ENCODE data around the gene TMEM259. TPM values are rescaled to one million over a fixed set of nuclear protein-coding genes. Genes with fewer than 3 reads are reported as not detected.

Gene TMEM259
- total RNA-seq, 2 experiments from 2014 or later = 388 to 390 TPM

DNA sequence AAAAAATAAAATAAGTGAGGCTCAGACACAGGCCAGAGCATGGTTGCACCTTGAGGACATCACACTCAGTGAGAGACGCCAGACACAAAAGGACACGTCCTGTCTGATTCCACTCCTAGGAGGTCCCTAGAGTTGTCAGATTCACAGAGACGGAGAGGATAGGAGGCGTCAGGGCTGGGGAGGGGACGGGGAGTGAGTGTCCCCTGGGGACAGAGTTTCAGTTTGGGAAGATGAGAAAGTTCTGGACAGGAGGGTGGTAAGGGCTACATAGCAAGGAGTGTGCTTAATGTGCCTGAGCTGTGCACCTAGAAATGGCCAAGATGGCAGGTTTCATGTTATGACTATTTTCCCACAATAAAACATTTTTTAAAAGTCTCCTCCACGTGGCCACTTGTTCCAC is 22.9 kb downstream of the TMEM259 start:
- Histone ChIP-seq H3K4me1 (ENCODE audit: insufficient read depth, low read length) (peaks cover 35% of the 10 kb centered on the region), H3K9me3 (ENCODE audit: control insufficient read depth in 1 of 2, insufficient read depth in 1 of 2, low read length in 2 of 2) (peaks cover 0 to 11% of the 10 kb centered on the region in 2 experiments), H3K36me3 (ENCODE audit: insufficient read depth, low read length) (peaks cover 9% of the 10 kb centered on the region), H3K27ac (ENCODE audit: low read depth in 1 of 2, low read length in 2 of 2) (no peak overlapping the region), H3K4me3 (ENCODE audit: low read length) (no peak overlapping the region), H3K27me3 (ENCODE audit: control insufficient read depth in 1 of 2, insufficient read depth in 2 of 2, low read length in 2 of 2) (peaks cover 30 to 48% of the 10 kb centered on the region in 2 experiments)
- ATAC-seq (ENCODE audit: poor library complexity) = no peak
- ChIA-PET CTCF (interaction anchor here (0.6 to 1.3 kb wide), 2 partner anchors 67 to 187 kb away, joined by 3 read pairs; no protein-coding TSS in a partner anchor), POLR2A (interaction anchor here (1.0 to 1.6 kb wide), 2 partner anchors 14 to 78 kb away, joined by 3 to 6 read pairs; partner anchors contain the start of gene WDR18)
- peaks cover 13% of the 10 kb centered on the region for H3K4me1 Mint-ChIP-seq (ENCODE audit: low read depth)
- H3K27ac Mint-ChIP-seq = no peak overlapping the region
- H3K9me3 Mint-ChIP-seq = no peaks in the 10 kb centered on the region
- peaks cover 31% of the 10 kb centered on the region for H3K27me3 Mint-ChIP-seq
- no peak overlapping the region for H3K4me3 Mint-ChIP-seq
- TF ChIP-seq, protein P1, sequence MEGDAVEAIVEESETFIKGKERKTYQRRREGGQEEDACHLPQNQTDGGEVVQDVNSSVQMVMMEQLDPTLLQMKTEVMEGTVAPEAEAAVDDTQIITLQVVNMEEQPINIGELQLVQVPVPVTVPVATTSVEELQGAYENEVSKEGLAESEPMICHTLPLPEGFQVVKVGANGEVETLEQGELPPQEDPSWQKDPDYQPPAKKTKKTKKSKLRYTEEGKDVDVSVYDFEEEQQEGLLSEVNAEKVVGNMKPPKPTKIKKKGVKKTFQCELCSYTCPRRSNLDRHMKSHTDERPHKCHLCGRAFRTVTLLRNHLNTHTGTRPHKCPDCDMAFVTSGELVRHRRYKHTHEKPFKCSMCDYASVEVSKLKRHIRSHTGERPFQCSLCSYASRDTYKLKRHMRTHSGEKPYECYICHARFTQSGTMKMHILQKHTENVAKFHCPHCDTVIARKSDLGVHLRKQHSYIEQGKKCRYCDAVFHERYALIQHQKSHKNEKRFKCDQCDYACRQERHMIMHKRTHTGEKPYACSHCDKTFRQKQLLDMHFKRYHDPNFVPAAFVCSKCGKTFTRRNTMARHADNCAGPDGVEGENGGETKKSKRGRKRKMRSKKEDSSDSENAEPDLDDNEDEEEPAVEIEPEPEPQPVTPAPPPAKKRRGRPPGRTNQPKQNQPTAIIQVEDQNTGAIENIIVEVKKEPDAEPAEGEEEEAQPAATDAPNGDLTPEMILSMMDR (IDR thresholded peaks at IDR 0.05) = no peak
- intact Hi-C loops (cut with DNase I, micrococcal nuclease) = no loop called here
- H3K36me3 Mint-ChIP-seq (ENCODE audit: low read depth) = peaks cover 12% of the 10 kb centered on the region
- no peak for DNase-seq

DNA sequence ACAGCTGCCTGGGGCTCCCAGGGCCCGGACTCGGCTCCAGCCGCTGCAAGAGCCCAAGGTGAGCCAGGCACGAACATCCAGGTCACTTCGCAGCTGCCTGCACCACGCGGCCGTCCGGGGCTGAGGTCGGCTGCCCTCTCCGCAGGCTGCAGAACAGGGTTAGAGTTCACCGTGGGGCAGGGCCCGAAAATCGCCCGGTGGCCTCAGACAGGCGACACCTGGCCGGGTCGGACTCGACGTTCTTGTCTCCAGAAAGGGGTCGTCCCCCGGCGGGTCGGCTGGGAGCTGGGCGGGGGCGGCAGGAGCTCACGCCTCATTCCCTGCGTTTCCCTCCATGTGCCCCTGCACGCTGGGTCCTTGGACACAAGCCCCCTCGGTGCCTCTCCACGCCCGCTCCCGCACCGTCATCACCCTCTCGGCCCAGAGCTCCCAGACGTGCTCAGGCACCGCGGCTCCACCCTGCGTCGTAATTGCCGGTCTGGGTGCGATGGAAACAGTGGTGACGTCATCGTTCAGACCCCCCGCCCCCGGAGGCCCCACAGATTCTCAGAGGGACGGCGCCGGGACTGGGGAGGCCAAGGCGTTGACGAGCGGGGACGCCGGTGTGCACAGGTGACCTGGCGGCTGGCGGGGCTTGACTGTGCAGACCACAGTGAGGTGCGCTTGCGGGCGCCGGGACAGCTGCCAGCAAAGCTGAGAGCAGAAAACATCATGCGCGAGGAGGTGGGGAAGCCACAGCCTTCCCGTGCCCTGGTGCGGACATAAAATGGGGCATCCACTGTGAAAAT is 24.7 kb downstream of the TMEM259 start:
- Histone ChIP-seq H3K4me1 (ENCODE audit: insufficient read depth, low read length) (peaks cover 28% of the 10 kb centered on the region), H3K36me3 (ENCODE audit: insufficient read depth, low read length) (peaks cover 20% of the 10 kb centered on the region), H3K27me3 (ENCODE audit: control insufficient read depth in 1 of 2, insufficient read depth in 2 of 2, low read length in 2 of 2) (peaks cover 27 to 41% of the 10 kb centered on the region in 2 experiments), H3K4me3 (ENCODE audit: low read length) (peak overlapping the region; percentile 46), H3K9me3 (ENCODE audit: control insufficient read depth in 1 of 2, insufficient read depth in 1 of 2, low read length in 2 of 2) (peaks cover 0 to 6% of the 10 kb centered on the region in 2 experiments), H3K27ac (ENCODE audit: low read depth in 1 of 2, low read length in 2 of 2) (no peak overlapping the region)
- Mint-ChIP-seq H3K4me3 (peak overlapping the region; percentile 83), H3K36me3 (ENCODE audit: low read depth) (peaks cover 16% of the 10 kb centered on the region), H3K9me3 (no peaks in the 10 kb centered on the region), H3K27ac (peak overlapping the region; percentile 97), H3K4me1 (ENCODE audit: low read depth) (peaks cover 13% of the 10 kb centered on the region), H3K27me3 (peaks cover 29% of the 10 kb centered on the region)
- intact Hi-C loops (cut with DNase I, micrococcal nuclease) = no loop called here
- ATAC-seq (ENCODE audit: poor library complexity) (peak; percentile 80), DNase-seq (peak; percentile 44 to 94 (median 78))
- POLR2A ChIA-PET = interaction anchor here (0.6 to 1.6 kb wide), 12 partner anchors 8 to 133 kb away, joined by 3 to 7 read pairs (median 4); partner anchors contain the start of genes ABCA7, ARHGAP45, RNU6-2 and WDR18
- TF ChIP-seq, protein P1 (IDR thresholded peaks at IDR 0.05) = no peak
- CTCF ChIA-PET = interaction anchor here (1.2 to 1.6 kb wide), 3 partner anchors 14 to 248 kb away, joined by 3 to 4 read pairs (median 3); no protein-coding TSS in a partner anchor

DNA sequence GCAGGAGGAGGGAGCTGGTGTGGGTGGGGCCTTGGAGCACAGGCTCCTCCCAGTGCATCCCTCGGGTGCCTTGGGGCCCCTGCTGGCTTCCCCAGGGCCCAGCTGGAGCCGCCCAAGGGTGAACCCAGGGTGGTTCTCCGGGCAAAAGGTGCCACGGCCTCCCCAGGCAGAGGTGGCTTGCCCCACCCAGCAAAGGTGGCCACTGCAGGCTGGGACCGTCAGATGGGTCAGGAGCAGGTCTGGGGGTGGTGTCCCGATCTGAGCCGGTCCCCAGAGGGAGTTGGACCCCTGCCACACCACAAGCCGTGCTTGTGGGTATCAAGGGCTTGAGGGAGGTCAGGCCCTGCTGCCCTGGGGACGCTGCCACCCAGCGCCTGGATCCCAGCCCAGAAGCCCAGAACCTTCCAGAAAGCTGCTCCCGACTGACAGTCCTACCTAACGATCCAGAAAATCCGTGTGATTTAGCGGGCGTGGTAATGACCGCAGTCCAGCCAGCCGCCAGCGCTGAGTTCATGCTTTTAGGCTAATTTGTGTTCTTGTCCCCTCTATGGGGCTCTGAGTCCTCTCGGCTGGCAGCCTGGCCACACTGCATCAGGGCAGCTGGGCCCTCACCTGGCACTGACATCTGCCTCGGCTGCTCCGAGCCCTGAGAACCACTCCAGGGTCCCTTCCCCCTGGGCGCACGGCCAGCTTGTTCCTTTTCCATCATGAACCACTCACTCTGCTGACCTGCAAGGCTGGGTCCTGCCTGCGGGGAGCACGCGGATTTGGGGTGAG is 25.7 kb downstream of the TMEM259 start:
- Mint-ChIP-seq H3K4me3 (no peak overlapping the region), H3K27ac (no peak overlapping the region), H3K4me1 (ENCODE audit: low read depth) (peaks cover 13% of the 10 kb centered on the region), H3K9me3 (no peaks in the 10 kb centered on the region), H3K27me3 (peaks cover 24% of the 10 kb centered on the region), H3K36me3 (ENCODE audit: low read depth) (peaks cover 23% of the 10 kb centered on the region)
- no peak overlapping the region for H3K27ac ChIP-seq (ENCODE audit: low read depth in 1 of 2, low read length in 2 of 2)
- intact Hi-C loops (cut with DNase I, micrococcal nuclease) = no loop called here
- H3K27me3 ChIP-seq (ENCODE audit: control insufficient read depth in 1 of 2, insufficient read depth in 2 of 2, low read length in 2 of 2) = peaks cover 20 to 36% of the 10 kb centered on the region in 2 experiments
- no peaks in the 10 kb centered on the region for H3K9me3 ChIP-seq (ENCODE audit: control insufficient read depth in 1 of 2, insufficient read depth in 1 of 2, low read length in 2 of 2)
- POLR2A ChIA-PET = interaction anchor here (0.6 to 1.3 kb wide), 2 partner anchors 11 to 97 kb away, joined by 3 to 5 read pairs; partner anchors contain the start of gene WDR18
- ATAC-seq (ENCODE audit: poor library complexity) (no peak), DNase-seq (no peak)
- H3K4me1 ChIP-seq (ENCODE audit: insufficient read depth, low read length) = peaks cover 22% of the 10 kb centered on the region
- no peak overlapping the region for H3K4me3 ChIP-seq (ENCODE audit: low read length)
- TF ChIP-seq, protein P1 (IDR thresholded peaks at IDR 0.05) = no peak
- CTCF ChIA-PET = interaction anchor here (1.5 kb wide), 1 partner anchor 249 kb away, joined by 3 read pairs; no protein-coding TSS in a partner anchor
- H3K36me3 ChIP-seq (ENCODE audit: insufficient read depth, low read length) = peaks cover 28% of the 10 kb centered on the region

All from CD4-positive, alpha-beta T cell (primary cell).